Measurements from ENCODE around the gene SLC7A8.

The SLC7A8 gene

DNA sequence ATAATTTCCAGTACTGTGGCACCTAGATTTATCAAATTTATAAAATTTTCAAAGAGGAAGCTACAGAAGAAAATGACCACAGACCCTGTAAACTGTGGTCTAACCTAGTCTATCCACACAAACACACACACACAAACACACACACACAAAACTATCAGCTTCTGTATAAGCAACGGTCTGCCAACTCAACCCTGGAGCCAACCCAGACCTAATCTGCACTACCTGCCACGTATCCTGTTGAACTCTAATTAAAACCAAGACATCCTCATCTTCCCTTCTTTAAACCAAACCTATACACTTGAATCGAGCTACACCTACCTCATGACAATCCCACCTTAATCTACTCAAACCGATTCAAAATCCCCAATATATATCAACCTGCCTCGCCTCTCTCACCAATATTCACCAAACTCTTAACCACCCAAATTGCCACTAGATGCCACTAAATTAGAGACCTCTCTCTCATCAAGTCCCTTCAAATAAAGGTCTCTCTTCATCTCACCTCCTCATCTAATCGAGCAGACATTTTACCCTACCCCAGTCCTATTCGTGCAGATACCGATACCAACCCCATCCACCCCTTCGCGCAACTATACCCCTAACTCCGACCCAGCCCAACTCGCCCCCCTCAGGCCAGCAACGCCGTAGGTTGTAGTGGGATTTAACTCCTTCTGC lies 89.3 kb downstream of the SLC7A8 start:
- DNase-seq (ENCODE audit: low read depth) = no peak

DNA sequence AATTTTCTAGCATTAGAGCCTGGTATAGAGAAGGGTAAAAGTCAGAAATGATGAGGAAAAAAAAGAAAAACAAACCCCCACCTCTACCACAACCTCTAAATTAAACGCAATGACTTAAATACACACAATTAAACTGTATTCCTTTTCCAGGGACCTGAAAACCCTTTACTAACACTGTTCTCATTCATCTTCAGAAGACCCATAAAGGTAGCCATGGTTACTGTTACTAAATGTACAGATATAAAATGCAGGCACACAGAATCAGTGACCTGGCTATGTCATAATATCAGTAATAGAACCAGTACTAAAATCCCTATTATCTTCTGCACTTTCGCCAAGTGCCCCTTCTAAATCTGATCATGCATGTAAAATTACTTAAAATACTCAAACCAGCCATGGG lies 89.9 kb downstream of the SLC7A8 start:
- DNase-seq (ENCODE audit: low read depth) = no peak

DNA sequence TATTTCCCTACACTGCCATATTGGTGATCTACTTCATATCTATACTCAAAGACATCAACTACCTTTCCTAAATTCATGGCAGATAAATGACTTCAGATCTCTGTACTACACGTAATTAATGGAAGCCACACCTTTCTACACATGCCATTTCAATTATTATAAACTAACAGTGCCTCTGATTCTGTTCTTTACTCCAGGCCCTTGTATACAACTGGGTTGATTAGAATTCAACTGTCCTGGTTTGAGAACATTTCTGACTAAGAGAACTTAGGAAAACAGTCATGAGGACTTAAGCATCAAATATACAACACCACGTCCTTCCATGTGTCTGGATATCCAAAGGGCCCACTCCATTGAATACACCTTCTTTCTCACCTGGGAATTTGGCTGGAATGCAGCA lies 90.4 kb downstream of the SLC7A8 start:
- DNase-seq (ENCODE audit: low read depth) = no peak

DNA sequence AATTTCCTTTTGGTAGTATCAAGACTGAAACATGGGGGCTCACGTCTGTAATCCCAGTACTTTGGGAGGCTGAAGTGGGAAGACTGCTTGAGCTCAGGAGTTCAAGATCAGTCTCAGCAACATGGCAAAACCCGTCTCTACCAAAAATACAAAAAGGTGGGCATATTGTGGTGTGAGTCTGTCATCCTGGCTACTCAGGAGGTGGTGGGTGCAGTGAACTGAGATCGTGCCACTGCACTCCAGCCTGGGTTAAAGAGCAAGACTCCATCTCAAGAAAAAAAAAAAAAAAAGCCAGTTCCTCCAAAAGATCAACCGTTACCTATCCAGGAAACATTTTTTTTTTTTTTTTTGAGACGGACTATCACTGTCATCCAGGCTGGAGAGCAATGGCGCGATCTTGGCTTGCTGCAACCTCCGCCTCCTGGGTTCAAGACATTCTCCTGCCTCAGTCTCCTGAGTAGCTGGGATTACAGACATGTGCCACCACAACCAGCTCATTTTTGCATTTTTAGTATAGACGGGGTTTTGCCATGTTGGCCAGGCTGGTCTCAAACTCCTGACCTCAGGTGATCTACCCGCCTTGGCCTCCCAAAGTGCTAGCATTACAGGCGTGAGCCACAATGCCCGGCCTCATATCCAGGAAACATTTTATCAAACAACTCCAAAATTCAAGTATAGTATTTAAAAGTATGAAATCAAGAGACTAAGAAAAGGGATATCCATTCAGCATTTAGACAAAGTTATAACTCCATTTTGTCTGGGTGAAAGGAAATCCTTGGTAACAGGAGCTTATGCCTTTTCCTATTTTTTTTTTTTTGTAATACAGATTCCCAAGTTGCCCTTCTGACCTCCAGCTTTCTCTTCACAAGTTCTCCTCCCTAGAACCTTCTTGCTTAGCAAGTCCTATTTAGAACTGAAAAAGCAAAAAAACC lies 91.9 kb downstream of the SLC7A8 start:
- DNase-seq (ENCODE audit: low read depth) = no peak

DNA sequence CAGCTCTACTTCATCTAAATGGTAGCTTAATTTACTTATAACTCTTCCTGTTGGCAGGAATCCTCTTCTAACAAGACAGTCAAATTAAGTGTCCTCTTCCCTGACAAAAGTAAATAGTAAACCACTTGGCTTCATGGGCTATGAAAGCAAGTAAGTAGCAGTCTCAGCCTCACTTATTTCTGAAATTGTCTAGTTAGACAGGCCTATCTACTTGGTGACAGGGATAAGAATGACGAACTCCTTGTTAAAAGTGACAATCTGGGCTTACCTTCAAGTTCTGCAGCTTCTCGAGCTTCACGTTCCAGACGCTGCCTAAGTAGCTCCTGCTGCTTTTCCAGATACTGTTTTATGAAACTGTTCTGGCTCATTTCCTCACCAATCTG lies 93.2 kb downstream of the SLC7A8 start:
- no peak for DNase-seq (ENCODE audit: low read depth)

DNA sequence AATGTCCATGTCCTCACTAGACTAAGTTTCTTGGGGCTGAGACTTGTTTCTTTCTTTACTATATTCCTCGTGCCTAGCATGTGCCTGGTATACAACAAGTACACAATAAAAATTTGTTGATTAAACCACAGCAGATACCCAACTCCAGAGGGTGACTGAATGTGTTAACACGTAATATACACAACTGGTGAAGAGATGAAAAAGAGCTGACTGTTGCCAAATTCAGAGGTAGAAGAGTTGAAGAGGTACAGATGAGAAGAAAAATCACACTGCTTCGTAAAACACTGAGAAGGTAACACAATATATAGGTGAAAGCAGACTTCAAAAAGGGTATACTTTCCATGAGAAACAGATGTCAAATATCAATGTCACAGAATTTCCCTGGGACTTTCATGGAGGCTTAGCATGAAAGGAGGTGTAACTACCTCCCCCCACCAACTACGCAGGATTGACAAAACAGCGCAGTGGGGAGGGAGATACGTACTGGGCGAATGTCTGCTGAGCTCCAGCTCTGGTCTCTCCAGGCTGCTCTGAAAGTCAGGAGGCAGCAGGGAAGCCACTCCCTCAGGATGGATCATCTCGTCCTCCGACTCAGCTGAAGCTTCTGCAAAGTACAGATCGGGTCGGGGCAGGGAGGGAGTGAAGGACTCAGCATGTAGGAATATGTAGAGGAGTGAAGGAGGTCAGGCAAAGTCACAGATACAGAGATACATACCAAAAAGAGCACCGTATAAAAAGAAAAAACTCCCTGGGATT lies 93.8 kb downstream of the SLC7A8 start:
- no peak for DNase-seq (ENCODE audit: low read depth)

DNA sequence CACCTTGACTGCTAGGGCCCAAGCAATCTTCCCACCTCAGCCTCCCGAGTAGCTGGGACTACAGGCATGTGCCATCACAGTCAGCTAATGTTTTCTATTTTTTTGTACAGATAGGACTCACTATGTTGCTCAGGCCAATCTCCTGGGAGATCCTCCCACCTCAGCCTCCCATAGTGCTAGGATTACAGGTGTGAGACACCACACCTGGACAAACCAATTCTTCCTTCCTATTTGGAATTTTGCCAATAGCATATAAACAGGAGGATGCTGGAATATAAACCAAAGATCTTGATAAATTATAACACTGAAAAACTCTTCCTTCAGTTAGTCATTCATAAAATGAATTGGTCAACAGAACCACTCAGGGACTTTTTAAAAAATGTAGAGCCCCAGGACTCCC lies 96.9 kb downstream of the SLC7A8 start:
- no peak for DNase-seq (ENCODE audit: low read depth)

DNA sequence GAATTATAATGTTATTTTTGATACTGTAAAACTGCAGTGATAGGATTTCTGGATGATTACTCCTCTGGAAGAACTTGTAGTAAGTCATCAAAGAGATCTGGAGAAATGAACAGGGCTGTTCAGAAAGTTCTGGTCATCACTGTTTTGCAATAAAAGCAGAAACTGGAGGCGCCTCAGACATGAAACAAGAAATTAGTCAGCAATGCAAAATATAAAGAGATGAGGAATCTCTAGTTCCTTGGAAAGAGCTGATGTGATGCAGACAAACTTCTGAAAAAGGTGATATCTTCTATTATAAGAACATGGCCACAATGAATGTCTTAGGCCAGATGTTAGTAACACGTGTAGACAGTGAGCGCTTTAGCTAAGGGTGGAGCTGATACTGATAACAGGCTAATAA lies 98.0 kb downstream of the SLC7A8 start:
- no peak for DNase-seq (ENCODE audit: low read depth)

DNA sequence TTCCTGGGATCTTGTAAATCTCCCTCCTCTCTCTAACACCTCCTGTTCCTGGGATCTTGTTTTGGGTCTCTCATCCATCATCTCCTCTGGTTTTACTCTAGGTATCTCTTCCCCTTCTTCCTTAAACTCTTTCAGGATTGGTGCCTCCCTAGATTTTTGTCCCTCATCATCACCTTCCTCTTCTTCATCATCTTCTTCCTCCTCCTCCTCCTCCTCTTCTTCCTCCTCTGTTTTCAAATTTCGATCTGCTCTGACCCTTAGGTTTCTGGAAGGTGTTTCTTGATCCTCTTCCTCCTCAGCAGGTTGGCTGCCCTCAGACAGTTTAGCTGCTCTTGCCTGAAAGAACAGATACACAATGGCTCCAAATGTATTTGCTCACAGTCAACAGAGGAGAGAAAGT lies 103.0 kb downstream of the SLC7A8 start:
- DNase-seq (ENCODE audit: low read depth) = no peak

DNA sequence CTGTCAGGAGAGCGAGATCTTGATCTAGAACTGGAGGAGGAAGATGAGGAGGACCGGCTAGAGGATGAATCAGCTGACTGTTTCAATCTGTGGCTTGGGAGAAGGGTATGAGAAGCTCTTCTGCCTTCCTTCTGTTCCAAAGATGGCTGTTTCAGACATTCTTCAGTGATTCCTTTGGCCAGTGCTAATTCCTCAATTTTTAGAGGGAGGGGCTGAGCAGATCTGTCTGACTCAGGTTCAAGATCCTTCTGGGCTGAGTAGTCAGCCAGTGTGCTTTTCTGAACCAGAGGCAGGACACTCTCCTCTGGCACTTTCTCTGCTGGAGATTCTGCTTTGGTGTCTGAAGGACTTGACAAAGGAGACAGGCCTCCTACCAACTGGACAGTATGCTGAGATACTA lies 103.7 kb downstream of the SLC7A8 start:
- DNase-seq (ENCODE audit: low read depth) = no peak

DNA sequence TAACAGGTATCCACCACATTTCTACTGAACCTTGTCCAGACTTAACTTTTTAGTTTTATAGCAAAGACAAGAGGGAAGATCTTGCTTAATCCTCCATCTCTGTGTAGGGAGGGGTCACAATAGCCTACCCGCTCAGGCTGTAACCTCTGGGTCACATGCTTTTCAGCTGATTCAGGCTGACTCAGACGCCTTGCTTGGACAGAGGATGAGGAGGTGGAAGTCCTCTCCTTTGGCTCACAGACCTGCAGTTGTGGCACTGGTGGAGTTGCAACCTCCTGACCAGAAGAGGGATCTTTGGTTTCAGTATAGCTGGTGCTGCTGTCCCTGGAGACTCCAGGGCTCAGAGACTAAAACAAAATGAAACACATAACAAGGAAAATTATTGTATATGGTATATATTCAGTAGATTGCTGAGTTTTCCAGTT lies 104.8 kb downstream of the SLC7A8 start:
- peak; percentile 95 for DNase-seq (ENCODE audit: low read depth)

DNA sequence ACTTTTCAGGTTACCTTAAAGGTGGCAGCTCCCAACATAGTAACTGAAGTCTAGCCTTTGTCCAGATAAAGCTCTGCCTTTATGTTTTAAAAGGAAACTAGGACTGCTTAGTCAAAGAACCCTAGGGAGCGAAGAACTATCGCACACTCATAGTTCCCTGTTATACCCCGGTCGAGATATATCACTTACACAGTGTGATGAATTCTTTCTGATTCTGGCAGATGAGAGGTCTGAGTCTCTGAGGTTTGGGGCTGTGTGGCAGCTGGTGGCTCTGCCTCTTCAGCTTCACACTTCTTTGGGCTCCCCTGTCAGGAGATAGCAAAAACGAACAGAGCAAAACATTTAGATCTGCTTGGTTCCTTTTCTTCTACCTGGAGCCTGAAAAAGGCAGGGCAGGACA lies 105.5 kb downstream of the SLC7A8 start:
- DNase-seq (ENCODE audit: low read depth) = no peak

DNA sequence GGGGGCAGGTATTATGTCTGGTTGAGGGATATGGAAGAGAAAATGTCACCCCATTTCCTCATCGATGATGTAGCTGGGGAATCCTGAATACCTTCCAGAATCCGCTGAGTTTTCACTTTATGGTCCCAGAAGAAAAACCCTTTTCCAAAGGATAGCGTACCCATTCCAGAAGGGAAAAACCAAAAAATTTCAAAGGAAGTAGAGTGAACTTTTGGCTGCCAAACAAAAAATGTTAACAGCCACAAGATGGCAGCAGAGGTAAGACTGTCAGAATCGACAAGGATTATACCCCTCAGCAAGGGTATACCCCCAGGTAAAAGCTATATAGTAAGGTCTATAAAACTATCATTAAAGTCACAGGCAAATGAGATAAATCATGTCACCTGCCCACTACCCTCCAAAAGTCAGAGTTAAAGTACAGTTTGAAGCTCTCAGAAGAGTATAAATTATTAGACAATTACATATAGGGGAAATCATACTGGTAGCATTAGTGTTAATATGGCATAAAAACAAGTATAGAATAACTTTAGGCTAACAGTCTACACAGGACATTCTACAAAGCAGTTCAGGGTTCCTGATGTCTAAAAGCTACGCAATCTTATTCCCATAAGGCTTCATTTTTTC lies 106.6 kb downstream of the SLC7A8 start:
- no peak for DNase-seq (ENCODE audit: low read depth)
